ENCODE data around the gene SH3D21. TPM values are rescaled to one million over a fixed set of nuclear protein-coding genes. Genes with fewer than 3 reads are reported as not detected.

SH3D21 gene
- polyA plus RNA-seq, 1 donor, result 24.2 TPM

GRCh38 chr1:36301220-36301619 is 4.9 kb upstream of the SH3D21 start:
- Histone ChIP-seq H3K27ac (ENCODE audit: low read length) (peak overlapping the region; percentile 93), H3K36me3 (ENCODE audit: control insufficient read depth, insufficient read depth, low read length) (peaks cover 63% of the 10 kb centered on the region)

GRCh38 chr1:36303244-36303643 is 2.9 kb upstream of the SH3D21 start:
- DNase-seq, result no peak
- 43% methylated on average over 1 of the region's 5 CpGs for WGBS (ENCODE audit: insufficient coverage, low lambda C conversion rate)
- H3K9me3 ChIP-seq (ENCODE audit: control insufficient read depth, low read depth, low read length), result no peaks in the 10 kb centered on the region
- H3K4me1 ChIP-seq (ENCODE audit: control insufficient read depth, insufficient read depth, low read length), result peaks cover 58% of the 10 kb centered on the region
- H3K27me3 ChIP-seq (ENCODE audit: control insufficient read depth, insufficient read depth, low read length), result no peaks in the 10 kb centered on the region
- H3K4me3 ChIP-seq (ENCODE audit: low read length), result no peak overlapping the region
- H3K27ac ChIP-seq (ENCODE audit: low read length), result peak overlapping the region; percentile 99
- H3K36me3 ChIP-seq (ENCODE audit: control insufficient read depth, insufficient read depth, low read length), result peaks cover 48% of the 10 kb centered on the region

More at GRCh38 chr1:36301220-36301619, 4.9 kb upstream of the SH3D21 start:
- H3K27me3 ChIP-seq (ENCODE audit: control insufficient read depth, insufficient read depth, low read length), result no peaks in the 10 kb centered on the region
- peaks cover 52% of the 10 kb centered on the region for H3K4me1 ChIP-seq (ENCODE audit: control insufficient read depth, insufficient read depth, low read length)
- whole genome bisulfite sequencing (ENCODE audit: insufficient coverage, low lambda C conversion rate), result no CpG with 5 or more reads among the region's 1 CpG
- H3K9me3 ChIP-seq (ENCODE audit: control insufficient read depth, low read depth, low read length), result no peaks in the 10 kb centered on the region
- DNase-seq, result no peak
- no peak overlapping the region for H3K4me3 ChIP-seq (ENCODE audit: low read length)

GRCh38 chr1:36303650-36304360 is 2.4 kb upstream of the SH3D21 start:
- WGBS (ENCODE audit: insufficient coverage, low lambda C conversion rate), result no CpG with 5 or more reads among the region's 23 CpGs
- H3K9me3 ChIP-seq (ENCODE audit: control insufficient read depth, low read depth, low read length), result no peaks in the 10 kb centered on the region
- H3K27me3 ChIP-seq (ENCODE audit: control insufficient read depth, insufficient read depth, low read length), result no peaks in the 10 kb centered on the region
- peaks cover 58% of the 10 kb centered on the region for H3K4me1 ChIP-seq (ENCODE audit: control insufficient read depth, insufficient read depth, low read length)
- no peak overlapping the region for H3K4me3 ChIP-seq (ENCODE audit: low read length)
- DNase-seq, result no peak
- H3K36me3 ChIP-seq (ENCODE audit: control insufficient read depth, insufficient read depth, low read length), result peaks cover 46% of the 10 kb centered on the region
- peak overlapping the region; percentile 99 for H3K27ac ChIP-seq (ENCODE audit: low read length)

- WGBS (ENCODE audit: insufficient coverage, low lambda C conversion rate), result 50% methylated on average over 2 of the region's 7 CpGs
- H3K27ac ChIP-seq (ENCODE audit: low read length), result peak overlapping the region; percentile 99
Observed at GRCh38 chr1:36304521-36304920, 1.6 kb upstream of the SH3D21 start.

GRCh38 chr1:36304970-36305914 is 926 bp upstream of the SH3D21 start:
- Histone ChIP-seq H3K9me3 (ENCODE audit: control insufficient read depth, low read depth, low read length) (no peaks in the 10 kb centered on the region), H3K27me3 (ENCODE audit: control insufficient read depth, insufficient read depth, low read length) (no peaks in the 10 kb centered on the region), H3K4me1 (ENCODE audit: control insufficient read depth, insufficient read depth, low read length) (peaks cover 58% of the 10 kb centered on the region), H3K27ac (ENCODE audit: low read length) (peak overlapping the region; percentile 99), H3K4me3 (ENCODE audit: low read length) (peak overlapping the region; percentile 72), H3K36me3 (ENCODE audit: control insufficient read depth, insufficient read depth, low read length) (peaks cover 50% of the 10 kb centered on the region)
- WGBS (ENCODE audit: insufficient coverage, low lambda C conversion rate), result 33% methylated on average over 1 of the region's 10 CpGs
- DNase-seq, result peak; percentile 90 to 95

More at GRCh38 chr1:36304521-36304920, 1.6 kb upstream of the SH3D21 start:
- H3K4me1 ChIP-seq (ENCODE audit: control insufficient read depth, insufficient read depth, low read length), result peaks cover 58% of the 10 kb centered on the region
- no peak overlapping the region for H3K4me3 ChIP-seq (ENCODE audit: low read length)
- peak in 1 of 2 donors; percentile 30 for DNase-seq
- H3K36me3 ChIP-seq (ENCODE audit: control insufficient read depth, insufficient read depth, low read length), result peaks cover 50% of the 10 kb centered on the region
- no peaks in the 10 kb centered on the region for H3K9me3 ChIP-seq (ENCODE audit: control insufficient read depth, low read depth, low read length)
- H3K27me3 ChIP-seq (ENCODE audit: control insufficient read depth, insufficient read depth, low read length), result no peaks in the 10 kb centered on the region

- Histone ChIP-seq H3K27ac (ENCODE audit: low read length) (peak overlapping the region; percentile 99), H3K4me1 (ENCODE audit: control insufficient read depth, insufficient read depth, low read length) (peaks cover 51% of the 10 kb centered on the region)
Observed at GRCh38 chr1:36305915-36306209, 306 bp upstream of the SH3D21 start.

GRCh38 chr1:36306902-36307456 is 811 bp downstream of the SH3D21 start:
- peak; percentile 96 to 98 for DNase-seq
- peak overlapping the region; percentile 99 for H3K27ac ChIP-seq (ENCODE audit: low read length)
- H3K9me3 ChIP-seq (ENCODE audit: control insufficient read depth, low read depth, low read length), result no peaks in the 10 kb centered on the region
- H3K36me3 ChIP-seq (ENCODE audit: control insufficient read depth, insufficient read depth, low read length), result peaks cover 33% of the 10 kb centered on the region
- peak overlapping the region; percentile 72 for H3K4me3 ChIP-seq (ENCODE audit: low read length)
- H3K27me3 ChIP-seq (ENCODE audit: control insufficient read depth, insufficient read depth, low read length), result no peaks in the 10 kb centered on the region
- no CpG with 5 or more reads among the region's 46 CpGs for WGBS (ENCODE audit: insufficient coverage, low lambda C conversion rate)
- H3K4me1 ChIP-seq (ENCODE audit: control insufficient read depth, insufficient read depth, low read length), result peaks cover 40% of the 10 kb centered on the region

More at GRCh38 chr1:36305915-36306209, 306 bp upstream of the SH3D21 start:
- no peak for DNase-seq
- Histone ChIP-seq H3K9me3 (ENCODE audit: control insufficient read depth, low read depth, low read length) (no peaks in the 10 kb centered on the region), H3K27me3 (ENCODE audit: control insufficient read depth, insufficient read depth, low read length) (no peaks in the 10 kb centered on the region), H3K36me3 (ENCODE audit: control insufficient read depth, insufficient read depth, low read length) (peaks cover 44% of the 10 kb centered on the region), H3K4me3 (ENCODE audit: low read length) (peak overlapping the region; percentile 72)
- no CpG with 5 or more reads among the region's 7 CpGs for WGBS (ENCODE audit: insufficient coverage, low lambda C conversion rate)

GRCh38 chr1:36307601-36308330 is 1.6 kb downstream of the SH3D21 start:
- Histone ChIP-seq H3K27me3 (ENCODE audit: control insufficient read depth, insufficient read depth, low read length) (no peaks in the 10 kb centered on the region), H3K27ac (ENCODE audit: low read length) (no peak overlapping the region), H3K36me3 (ENCODE audit: control insufficient read depth, insufficient read depth, low read length) (peaks cover 28% of the 10 kb centered on the region), H3K9me3 (ENCODE audit: control insufficient read depth, low read depth, low read length) (no peaks in the 10 kb centered on the region), H3K4me1 (ENCODE audit: control insufficient read depth, insufficient read depth, low read length) (peaks cover 32% of the 10 kb centered on the region), H3K4me3 (ENCODE audit: low read length) (peak overlapping the region; percentile 63)
- DNase-seq, result no peak
- 83% methylated on average over 1 of the region's 10 CpGs for WGBS (ENCODE audit: insufficient coverage, low lambda C conversion rate)

GRCh38 chr1:36309397-36309796 is 3.2 kb downstream of the SH3D21 start:
- no peak overlapping the region for H3K27ac ChIP-seq (ENCODE audit: low read length)
- H3K36me3 ChIP-seq (ENCODE audit: control insufficient read depth, insufficient read depth, low read length), result peaks cover 17% of the 10 kb centered on the region
- H3K27me3 ChIP-seq (ENCODE audit: control insufficient read depth, insufficient read depth, low read length), result no peaks in the 10 kb centered on the region
- H3K4me1 ChIP-seq (ENCODE audit: control insufficient read depth, insufficient read depth, low read length), result peaks cover 23% of the 10 kb centered on the region
- no peak overlapping the region for H3K4me3 ChIP-seq (ENCODE audit: low read length)
- 100% methylated on average over 1 of the region's 7 CpGs for WGBS (ENCODE audit: insufficient coverage, low lambda C conversion rate)
- H3K9me3 ChIP-seq (ENCODE audit: control insufficient read depth, low read depth, low read length), result no peaks in the 10 kb centered on the region
- no peak for DNase-seq

Data from large intestine (tissue), 3 donors.